Measurements from ENCODE around the gene RGS9. TPM values are rescaled to one million over a fixed set of nuclear protein-coding genes. Genes with fewer than 3 reads are reported as not detected.
A peak's percentile ranks its signal among the peaks of the same experiment; 100 is the strongest.

Gene RGS9
- polyA plus RNA-seq, 2 of the 4 experiments (the other 2 are of a cell fraction): 6.9 to 14.3 TPM

GRCh38 chr17:65208717-65209116 lies 71.5 kb downstream of the RGS9 start:
- Histone ChIP-seq H3K9me3 (no peaks in the 10 kb centered on the region), H3K27ac (no peak overlapping the region), H3K4me2 (no peak overlapping the region), H3K4me1 (no peaks in the 10 kb centered on the region), H3K4me3 (no peak overlapping the region)
- ATAC-seq (no peak), DNase-seq (ENCODE audit: low read depth in 1 of 2, low spot score in 1 of 2) (no peak), FAIRE-seq (no peak)
- POLR2A ChIA-PET: no interaction called here
- CTCF ChIA-PET: interaction anchor here (1.0 to 4.2 kb wide), 6 partner anchors 10 to 957 kb away, joined by 3 to 17 read pairs (median 3); no protein-coding TSS in a partner anchor
- TF ChIP-seq BHLHE40 (IDR thresholded peaks at IDR 0.05; ENCODE audit: low read depth, low read length) (no peak), RFX5 (IDR thresholded peaks at IDR 0.05) (no peak), CTCF (IDR thresholded peaks at IDR 0.05) (no peak), RARB (CRISPR knock-in tag; IDR thresholded peaks at IDR 0.05) (no peak), ELK1 (IDR thresholded peaks at IDR 0.05; ENCODE audit: low read depth, low read length) (no peak), NFE2L2 (conservative IDR thresholded peaks at IDR 0.05; ENCODE audit: low read length) (no peak), FOSB (CRISPR knock-in tag; IDR thresholded peaks at IDR 0.05) (no peak), KDM5A (IDR thresholded peaks at IDR 0.05) (no peak), TFCP2L1 (CRISPR knock-in tag; IDR thresholded peaks at IDR 0.05) (no peak), MAX (IDR thresholded peaks at IDR 0.05) (no peak), ZNF302 (CRISPR knock-in tag; IDR thresholded peaks at IDR 0.05) (no peak), CBX8 (IDR thresholded peaks at IDR 0.05) (no peak), HOXA7 (CRISPR knock-in tag; IDR thresholded peaks at IDR 0.05) (no peak), CHD2 (IDR thresholded peaks at IDR 0.05; ENCODE audit: low read length, partially characterized antibody) (no peak)
- WGBS (ENCODE audit: missing lambda C conversion rate): 38% methylated on average over 1 of the region's 1 CpG

GRCh38 chr17:65218261-65218660 lies 81.1 kb downstream of the RGS9 start:
- whole genome bisulfite sequencing (ENCODE audit: missing lambda C conversion rate): 26% methylated on average over 4 of the region's 4 CpGs
- ChIA-PET CTCF (interaction anchor here (0.6 to 8.7 kb wide), 7 partner anchors 9 to 946 kb away, joined by 3 to 77 read pairs (median 4); partner anchors contain the start of gene RGS9), POLR2A (interaction anchor here (0.6 kb wide), 1 partner anchor 1080 kb away, joined by 3 read pairs; no protein-coding TSS in a partner anchor)
- no peak overlapping the region for H3K4me3 ChIP-seq
- 0 out of 3 replicates have a peak, but pooled peaks cover 2% of the 10 kb centered on the region for H3K4me1 ChIP-seq
- no peak overlapping the region for H3K27ac ChIP-seq
- ATAC-seq: no peak
- no peak for TF ChIP-seq ZC3H11A (IDR thresholded peaks at IDR 0.05)
- TF ChIP-seq EHF (CRISPR knock-in tag; IDR thresholded peaks at IDR 0.05): no peak
- TF ChIP-seq ELK1 (IDR thresholded peaks at IDR 0.05; ENCODE audit: low read depth, low read length): no peak
- no peak for FAIRE-seq
- DNase-seq (ENCODE audit: low read depth in 1 of 2, low spot score in 1 of 2): no peak
- no peaks in the 10 kb centered on the region for H3K9me3 ChIP-seq
- H3K4me2 ChIP-seq: no peak overlapping the region

- DNase-seq (ENCODE audit: low read depth in 1 of 2, low spot score in 1 of 2) (peak in 1 of 2 experiments; percentile 19), FAIRE-seq (no peak), ATAC-seq (peak in 1 of 2 experiments; percentile 55; a peak in 2 of 6 replicates)
- no peak overlapping the region for H3K4me2 ChIP-seq
- CTCF ChIA-PET: interaction anchor here (0.6 to 8.7 kb wide), 6 partner anchors 10 to 945 kb away, joined by 3 to 77 read pairs (median 4); partner anchors contain the start of gene RGS9
- TF ChIP-seq RAD21 (conservative IDR thresholded peaks at IDR 0.05 in 1 of 2, IDR thresholded peaks at IDR 0.05 in 1 of 2) (peak in 1 of 2 experiments; percentile 21; a peak in 2 of 5 replicates), CTCF (IDR thresholded peaks at IDR 0.05) (peak; percentile 20; the same call in 2 of the 3 replicates), POLR2A (IDR thresholded peaks at IDR 0.05; ENCODE audit: low read length) (no peak), SMC3 (IDR thresholded peaks at IDR 0.05) (0 out of 3 replicates have a peak, but pooled peaks have one; percentile 8)
- WGBS (ENCODE audit: missing lambda C conversion rate): 26% methylated on average over 3 of the region's 3 CpGs
- POLR2A ChIA-PET: no interaction called here
- no peak overlapping the region for H3K4me3 ChIP-seq
- H3K4me1 ChIP-seq: 0 out of 3 replicates have a peak, but pooled peaks cover 2% of the 10 kb centered on the region
- no peaks in the 10 kb centered on the region for H3K9me3 ChIP-seq
- H3K27ac ChIP-seq: no peak overlapping the region
These were observed 82.0 kb downstream of the RGS9 start for GRCh38 chr17:65219124-65219523.

Data from A549 (cell line).